HepG2 (cell line): ENCODE measurements around the gene ZNF605. TPM values are rescaled to one million over a fixed set of nuclear protein-coding genes. Genes with fewer than 3 reads are reported as not detected.

Source experiments
- ATAC-seq: fragments of 200-7000 bp; cut with Tn5 transposase; 3 replicates; pipeline ENCODE4 v1.9.1; 2020; ENCODE audit warnings: mild to moderate bottlenecking, moderate library complexity
- BruUV-seq: library from RNA; stranded (reverse); fragments of 400-500 nt; replicated peaks from 2 replicates; lab custom pipeline; 2021; lab: Mats Ljungman, UMichigan
- CTCF ChIA-PET: fragments of 300-600 bp; formaldehyde crosslinking; extraction: SDS; loops from one replicate; lab custom pipeline; 2021; ENCODE audit warnings: low total read pairs, inconsistent platforms, low intra/inter-chr PET ratio; lab: Yijun Ruan, JAX
- POLR2A ChIA-PET: fragments of 350-600 bp; sonication (Branson Sonifier 250); formaldehyde crosslinking; loops from one replicate; lab custom pipeline; 2020; ENCODE audit warnings: antibody characterized with exemption, inconsistent platforms; lab: Yijun Ruan, JAX
- DNase-seq: peaks from one replicate; pipeline ENCODE4 v3.0.0-alpha.2; 2015; ENCODE audit warnings: low spot score
- FAIRE-seq: peaks from 3 replicates; lab custom pipeline; 2011; peaks lifted over from hg19 to GRCh38; lab: Jason Lieb, UNC
- H2AFZ ChIP-seq: one replicate; pipeline ENCODE4 v1.6.1; 2011; ENCODE audit warnings: low read length, inconsistent platforms
- H3K27ac ChIP-seq: fragments of 300-600 bp; 3 replicates; pipeline ENCODE4 v1.8.0; 2011; ENCODE audit warnings: mixed run types, mild to moderate bottlenecking, mixed read lengths, low read length, inconsistent platforms; ENCODE audit not compliant: insufficient read depth; ENCODE audit errors: extremely low read length
- H3K27me3 ChIP-seq, 2 experiments: fragments of 200-600 bp in 1 of 2; 2 replicates in 1 of 2; 3 replicates in 1 of 2; pipeline versions ENCODE4 v1.6.0 to v1.8.0; 2011; ENCODE audit warnings: low read length in 2 of 2, mild to moderate bottlenecking in 2 of 2, moderate library complexity in 2 of 2, inconsistent platforms in 1 of 2; ENCODE audit not compliant: insufficient read depth in 2 of 2, control insufficient read depth in 1 of 2
- H3K36me3 ChIP-seq, 2 experiments: fragments of 200-600 bp in 1 of 2; replicated peaks in 1 of 2; 2 replicates in 1 of 2; 3 replicates in 1 of 2; pipeline versions ENCODE4 v1.5.1 to v1.8.0; 2011; ENCODE audit warnings: low read length in 2 of 2, inconsistent platforms in 1 of 2; ENCODE audit not compliant: insufficient read depth in 2 of 2, control insufficient read depth in 1 of 2
- H3K4me1 ChIP-seq: 2 replicates; pipeline ENCODE4 v1.5.1; 2012; ENCODE audit warnings: low read length, inconsistent platforms; ENCODE audit not compliant: insufficient read depth
- H3K4me2 ChIP-seq: 2 replicates; pipeline ENCODE4 v1.6.0; 2011; ENCODE audit warnings: low read depth, low read length, inconsistent platforms
- H3K4me3 ChIP-seq, 3 experiments: fragments of 200-600 bp in 1 of 3; sonication (generic), shearing (Covaris generic) in 1 of 3; replicated peaks in 1 of 3; 2 replicates each; pipeline ENCODE4 v1.5.1; 2011 to 2016; ENCODE audit warnings: low read length in 3 of 3, inconsistent platforms in 2 of 3, low read depth in 2 of 3, mild to moderate bottlenecking in 2 of 3, control low read depth in 1 of 3, mixed read lengths in 1 of 3; ENCODE audit not compliant: insufficient read depth in 1 of 3
- H3K79me2 ChIP-seq: one replicate; pipeline ENCODE4 v1.6.1; 2011; ENCODE audit warnings: low read length, inconsistent platforms; ENCODE audit not compliant: insufficient read depth
- H3K9ac ChIP-seq: 2 replicates; pipeline ENCODE4 v1.6.0; 2011; ENCODE audit warnings: mild to moderate bottlenecking, low read depth, low read length, inconsistent platforms; ENCODE audit not compliant: insufficient read depth
- H3K9me3 ChIP-seq: 2 replicates; pipeline ENCODE4 v1.5.1; 2012; ENCODE audit warnings: mild to moderate bottlenecking, low read length
- H4K20me1 ChIP-seq: 2 replicates; pipeline ENCODE4 v1.6.0; 2011; ENCODE audit warnings: inconsistent platforms, mild to moderate bottlenecking, low read length, moderate library complexity; ENCODE audit not compliant: insufficient read depth
- EP300 ChIP-seq, 3 experiments: sonication (generic) in 1 of 3; formaldehyde crosslinking in 1 of 3; IDR thresholded peaks; 2 replicates each; pipeline versions ENCODE4 v1.5.1 to v1.6.1; 2011 to 2020; ENCODE audit warnings: low read depth in 2 of 3, low read length in 2 of 3, borderline replicate concordance in 1 of 3, improper control_type of control experiment in 1 of 3, mild to moderate bottlenecking in 1 of 3, missing genetic modification reagents in 1 of 3, moderate library complexity in 1 of 3
- ERF ChIP-seq: IDR thresholded peaks from 2 replicates; pipeline ENCODE4 v1.6.1; 2018; ENCODE audit warnings: missing biosample characterization, missing genetic modification reagents
- FOXJ3 ChIP-seq: sonication (generic); formaldehyde crosslinking; IDR thresholded peaks from 2 replicates; pipeline ENCODE4 v1.4.0; 2020; ENCODE audit warnings: missing genetic modification reagents, mild to moderate bottlenecking, borderline replicate concordance
- HDAC6 ChIP-seq: fragments of 200-600 bp; sonication (generic); IDR thresholded peaks from 2 replicates; pipeline ENCODE4 v1.7.0; 2017; ENCODE audit warnings: mild to moderate bottlenecking, antibody characterized with exemption, low read length, low read depth
- HNRNPLL ChIP-seq: fragments of 200-400 bp; formaldehyde crosslinking; IDR thresholded peaks from 2 replicates; pipeline ENCODE4 v1.6.1; 2017; ENCODE audit warnings: mild to moderate bottlenecking, low read depth, low read length; ENCODE audit not compliant: poor library complexity, severe bottlenecking
- KDM5B ChIP-seq: sonication (generic); formaldehyde crosslinking; IDR thresholded peaks from 2 replicates; pipeline ENCODE4 v1.4.0; 2020; ENCODE audit warnings: missing genetic modification reagents, mild to moderate bottlenecking, borderline replicate concordance
- MXD3 ChIP-seq: IDR thresholded peaks from 2 replicates; pipeline ENCODE4 v1.6.1; 2016; ENCODE audit warnings: mild to moderate bottlenecking, missing biosample characterization, missing genetic modification reagents
- NFYC ChIP-seq: IDR thresholded peaks from 2 replicates; pipeline ENCODE4 v1.6.1; 2016; ENCODE audit warnings: missing genetic modification reagents, missing compliant biosample characterization
- PHB2 ChIP-seq: fragments of 450-650 bp; IDR thresholded peaks from 2 replicates; pipeline ENCODE4 v1.6.1; 2018; ENCODE audit not compliant: partially characterized antibody
- SPEN ChIP-seq: sonication (generic); formaldehyde crosslinking; IDR thresholded peaks from 2 replicates; pipeline ENCODE4 v1.5.1; 2020; ENCODE audit warnings: low read depth, mild to moderate bottlenecking, missing genetic modification reagents
- THYN1 ChIP-seq: sonication (generic); formaldehyde crosslinking; IDR thresholded peaks from 2 replicates; pipeline ENCODE4 v1.8.1; 2023; ENCODE audit warnings: low read depth, mild to moderate bottlenecking, moderate library complexity, missing genetic modification reagents, borderline replicate concordance
- ZBTB42 ChIP-seq: sonication (generic); formaldehyde crosslinking; IDR thresholded peaks from 2 replicates; pipeline ENCODE4 v1.5.0; 2020; ENCODE audit warnings: mild to moderate bottlenecking, missing genetic modification reagents
- ZFYVE20 ChIP-seq: sonication (generic); formaldehyde crosslinking; IDR thresholded peaks from 2 replicates; pipeline ENCODE4 v1.8.0; 2023; ENCODE audit warnings: low read depth, mild to moderate bottlenecking, moderate library complexity, missing genetic modification reagents, borderline replicate concordance
- ZNF567 ChIP-seq: sonication (generic); formaldehyde crosslinking; IDR thresholded peaks from 2 replicates; pipeline ENCODE4 v1.8.1; 2023; ENCODE audit warnings: mild to moderate bottlenecking, missing genetic modification reagents, borderline replicate concordance
- ZNF652 ChIP-seq: IDR thresholded peaks from 2 replicates; pipeline ENCODE4 v1.6.1; 2016; ENCODE audit warnings: low read depth, borderline replicate concordance
- ZNF720 ChIP-seq: sonication (generic); formaldehyde crosslinking; IDR thresholded peaks from 2 replicates; pipeline ENCODE4 v1.4.0; 2020; ENCODE audit warnings: missing genetic modification reagents
- ZNF747 ChIP-seq: sonication (generic); formaldehyde crosslinking; IDR thresholded peaks from 2 replicates; pipeline ENCODE4 v1.8.1; 2023; ENCODE audit warnings: missing genetic modification reagents, mild to moderate bottlenecking, borderline replicate concordance
- ZXDC ChIP-seq: sonication (generic); formaldehyde crosslinking; IDR thresholded peaks from 2 replicates; pipeline ENCODE4 v1.5.0; 2020; ENCODE audit warnings: mild to moderate bottlenecking, missing genetic modification reagents
- WGBS: methylation state at CpG from one replicate; pipeline ENCODE4 v1.1.6; 2017; ENCODE audit warnings: low lambda C conversion rate; 5-methylcytosine and 5-hydroxymethylcytosine counted together
- in situ Hi-C: cut with HindIII; loops from 2 replicates; pipeline ENCODE4 v1.10.0; 2017; ENCODE audit warnings: low pct_unique_long_range_greater_than_20kb; ENCODE audit not compliant: extremely low pct_ligation_motif_present
- intact Hi-C: fragments of 100-400 bp; cut with micrococcal nuclease; formaldehyde crosslinking; loops from one replicate; pipeline ENCODE4 v1.10.0; 2022; ENCODE audit not compliant: unreplicated experiment
- polyA plus RNA-seq, 8 experiments: library from polyadenylated mRNA; depleted of rRNA in 3 of 8; stranded (reverse) in 7 of 8; unstranded in 1 of 8; fragments of >200 nt; fragmentation: Illumina TruSeq in 4 of 8; extraction: Trizol in 4 of 8; gene quantifications; 2 replicates each; pipeline versions ENCODE4 v1.2.1 to v1.2.3, GENCODE V29; 2011 to 2016; ENCODE audit warnings: low read depth in 4 of 8, missing spikeins in 1 of 8, mixed read lengths in 1 of 8; ENCODE audit not compliant: insufficient read depth in 1 of 8
- total RNA-seq, 5 experiments: library from RNA; depleted of rRNA; stranded (reverse); fragments of >200 nt; fragmentation: Illumina TruSeq; extraction: Trizol; gene quantifications; 2 replicates each; pipeline ENCODE4 v1.2.3, GENCODE V29; 2016; ENCODE audit warnings: low read depth in 1 of 5

The ZNF605 gene
- total and polyA plus RNA-seq, 2 of the 13 experiments (the other 11 are each of a cell fraction or from before 2014, with no cell fraction given) = 6.7 to 6.8 TPM

- WGBS = 95% methylated on average over 22 of the region's 29 CpGs
- TF ChIP-seq ZXDC (CRISPR knock-in tag) = no peak
- no peak for TF ChIP-seq ZNF652
- no peak for TF ChIP-seq FOXJ3 (CRISPR knock-in tag)
- TF ChIP-seq ZFYVE20 = no peak
- no peak for TF ChIP-seq ERF (CRISPR knock-in tag)
- TF ChIP-seq EP300 (IDR thresholded peaks at IDR 0.05; ENCODE audit: low read depth in 2 of 2, low read length in 2 of 2) = no peak
- no peak for TF ChIP-seq EP300 (CRISPR knock-in tag; IDR thresholded peaks at IDR 0.05; ENCODE audit: borderline replicate concordance)
- no peak for TF ChIP-seq MXD3 (CRISPR knock-in tag)
- no peak for TF ChIP-seq KDM5B (CRISPR knock-in tag)
- no peak for TF ChIP-seq ZNF747
- TF ChIP-seq ZNF720 (CRISPR knock-in tag) = no peak
- no peak for TF ChIP-seq HNRNPLL
- TF ChIP-seq SPEN (CRISPR knock-in tag) = no peak
- TF ChIP-seq ZBTB42 (CRISPR knock-in tag) = no peak
- TF ChIP-seq NFYC (CRISPR knock-in tag) = no peak
- no peak for TF ChIP-seq THYN1 (CRISPR knock-in tag)
- no peak for TF ChIP-seq ZNF567 (CRISPR knock-in tag)
- no peak for TF ChIP-seq PHB2
- TF ChIP-seq HDAC6 = no peak
- H3K9ac ChIP-seq = no peak overlapping the region
- no peak overlapping the region for H3K4me2 ChIP-seq
- H4K20me1 ChIP-seq = no peaks in the 10 kb centered on the region
- DNase-seq = no peak
- H3K9me3 ChIP-seq = peaks cover 94% of the 10 kb centered on the region
- peaks cover 14% of the 10 kb centered on the region for H3K4me1 ChIP-seq
- H3K36me3 ChIP-seq = peaks cover 9 to 36% of the 10 kb centered on the region in 2 experiments; a peak in 4 of 5 replicates
- POLR2A ChIA-PET = no interaction called here
- no peak overlapping the region for H2AFZ ChIP-seq
- intact Hi-C loops (no loop called here), in situ Hi-C loops (no loop called here)
- no peak overlapping the region for H3K27ac ChIP-seq
- BruUV-seq = no TSS peak
- no peak overlapping the region for H3K4me3 ChIP-seq
- ATAC-seq = no peak
- FAIRE-seq = no peak
- H3K27me3 ChIP-seq = no peaks in the 10 kb centered on the region
- peaks cover 12% of the 10 kb centered on the region for H3K79me2 ChIP-seq
- CTCF ChIA-PET = no interaction called here
Measured at GRCh38 chr12:132948146-132949066, 7.7 kb downstream of the ZNF605 start.
